Measurements from ENCODE around the gene TRIM63.

DNA sequence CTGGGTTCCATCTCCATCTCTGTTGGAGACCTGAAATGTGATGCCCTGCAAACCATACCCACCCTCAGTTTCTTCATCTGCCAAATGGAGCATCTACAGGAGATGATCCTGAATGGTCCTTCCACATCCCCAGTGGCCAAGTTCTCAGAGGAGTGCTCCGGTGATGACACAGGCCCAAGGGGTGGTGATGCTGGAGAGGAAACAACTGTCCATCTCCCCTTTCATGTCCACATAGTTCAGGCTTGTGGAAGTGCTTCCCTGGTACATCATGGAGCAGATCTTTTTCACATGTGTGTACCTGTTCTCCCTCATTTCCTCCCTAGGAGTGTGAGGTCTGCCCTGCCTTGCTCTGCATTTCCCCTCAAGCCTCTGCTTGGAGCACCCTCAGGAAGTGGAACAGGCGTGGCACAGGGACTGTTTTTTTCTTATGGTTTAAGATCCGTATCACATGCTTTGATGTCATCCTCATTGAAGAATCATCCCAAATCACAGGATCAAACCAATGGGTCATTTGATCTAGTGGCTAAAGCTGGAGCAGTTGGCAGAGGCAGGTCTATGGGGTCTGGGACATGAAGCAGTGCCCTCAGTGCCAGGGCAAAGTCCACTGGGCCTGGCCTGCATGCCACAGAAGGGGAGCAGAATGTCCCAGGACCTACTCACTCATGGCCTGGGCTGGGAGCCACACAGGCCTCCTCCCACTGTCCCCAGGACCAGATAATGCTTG is 8.2 kb upstream of the TRIM63 start:
- no peak for TF ChIP-seq CTCF (IDR thresholded peaks at IDR 0.05; ENCODE audit: extremely low read depth in 1 of 2, insufficient read depth in 1 of 2, low read depth in 1 of 2, low read length in 2 of 2)
- no peak for TF ChIP-seq EZH2 (IDR thresholded peaks at IDR 0.05; ENCODE audit: borderline replicate concordance, low read depth, low read length, severe bottlenecking)
- no peak for TF ChIP-seq POLR2A (IDR thresholded peaks at IDR 0.05; ENCODE audit: low read depth, low read length)
- no peak for TF ChIP-seq JUN (IDR thresholded peaks at IDR 0.05; ENCODE audit: borderline replicate concordance, insufficient read depth, insufficient read length, low read depth)
- TF ChIP-seq POLR2AphosphoS5 (IDR thresholded peaks at IDR 0.05; ENCODE audit: insufficient read depth, low read depth, low read length) = no peak
